Lower lobe of right lung (tissue), 2 donors: ENCODE data around the gene MIPOL1. TPM values are rescaled to one million over a fixed set of nuclear protein-coding genes. Genes with fewer than 3 reads are reported as not detected.
A peak's percentile ranks its signal among the peaks of the same experiment; 100 is the strongest.

Source experiments
- ATAC-seq, 2 donors: fragments of 200-7000 bp; cut with Tn5 transposase; one replicate each; pipeline ENCODE4 v1.9.1; 2020 to 2022; ENCODE audit warnings: mild to moderate bottlenecking in 2 of 2, moderate library complexity in 2 of 2
- DNase-seq: peaks from one replicate; pipeline ENCODE4 v3.0.0-alpha.2; 2020
- H3K27ac ChIP-seq: fragments of 200-600 bp; one replicate; pipeline ENCODE4 v1.8.0; 2022
- H3K27me3 ChIP-seq: fragments of 200-600 bp; one replicate; pipeline ENCODE4 v1.8.0; 2022; ENCODE audit warnings: low read depth
- H3K36me3 ChIP-seq: fragments of 200-600 bp; one replicate; pipeline ENCODE4 v1.8.0; 2022; ENCODE audit warnings: mild to moderate bottlenecking
- H3K4me1 ChIP-seq: fragments of 200-600 bp; one replicate; pipeline ENCODE4 v1.8.0; 2022
- H3K4me3 ChIP-seq: fragments of 200-600 bp; one replicate; pipeline ENCODE4 v1.8.0; 2022; ENCODE audit warnings: mild to moderate bottlenecking
- H3K9me3 ChIP-seq: fragments of 200-600 bp; one replicate; pipeline ENCODE4 v1.8.0; 2022
- CTCF ChIP-seq: fragments of 200-600 bp; IDR thresholded peaks from one replicate; pipeline ENCODE4 v1.8.0; 2022; ENCODE audit warnings: antibody characterized with exemption, mild to moderate bottlenecking
- intact Hi-C: fragments of 100-400 bp; cut with DNase I; formaldehyde crosslinking; loops from one replicate; pipeline ENCODE4 v1.11.0; 2022
- total RNA-seq: library from RNA; stranded (reverse); fragmentation: NEBNext Ultra II Directional; extraction: Animal tissue kit (Norgen Biotek cat#: 25700); gene quantifications from one replicate; pipeline ENCODE4 v1.2.1, GENCODE V29; 2021
- donor health status: DM: no; HTN: yes; CAD: no; lungs with severe emphysema.

Gene MIPOL1
- total RNA-seq, 1 donor from 2014 or later = 12.1 TPM

- Histone ChIP-seq H3K36me3 (no peaks in the 10 kb centered on the region), H3K4me1 (peaks cover 19% of the 10 kb centered on the region), H3K27ac (peak overlapping the region; percentile 82), H3K27me3 (peaks cover 92% of the 10 kb centered on the region), H3K9me3 (no peaks in the 10 kb centered on the region), H3K4me3 (peak overlapping the region; percentile 60)
- ATAC-seq (peak; percentile 0 to 1), DNase-seq (no peak)
- no peak for TF ChIP-seq CTCF
- intact Hi-C loops = loop anchor here (5.0 kb wide), 1 partner anchor 345 kb away; no protein-coding TSS in a partner anchor
Measured at GRCh38 chr14:37591941-37592481, 394.3 kb downstream of the MIPOL1 start.

- peak overlapping the region; percentile 60 for H3K4me3 ChIP-seq
- intact Hi-C loops = loop anchor here (5.0 kb wide), 1 partner anchor 345 kb away; no protein-coding TSS in a partner anchor
- TF ChIP-seq CTCF = no peak
- ATAC-seq (peak in 1 of 2 donors; percentile 0), DNase-seq (no peak)
- H3K9me3 ChIP-seq = no peaks in the 10 kb centered on the region
- H3K36me3 ChIP-seq = no peaks in the 10 kb centered on the region
- H3K4me1 ChIP-seq = peaks cover 22% of the 10 kb centered on the region
- H3K27me3 ChIP-seq = peaks cover 92% of the 10 kb centered on the region
- peak overlapping the region; percentile 82 for H3K27ac ChIP-seq
Measured at GRCh38 chr14:37592482-37593408, 395.0 kb downstream of the MIPOL1 start.

GRCh38 chr14:37593511-37594237 lies 395.9 kb downstream of the MIPOL1 start:
- Histone ChIP-seq H3K4me1 (peaks cover 24% of the 10 kb centered on the region), H3K4me3 (peak overlapping the region; percentile 60), H3K27ac (peak overlapping the region; percentile 82), H3K36me3 (no peaks in the 10 kb centered on the region), H3K9me3 (no peaks in the 10 kb centered on the region), H3K27me3 (peaks cover 92% of the 10 kb centered on the region)
- intact Hi-C loops = loop anchor here (5.0 kb wide), 1 partner anchor 346 kb away; no protein-coding TSS in a partner anchor
- DNase-seq (no peak), ATAC-seq (no peak)
- TF ChIP-seq CTCF = no peak

GRCh38 chr14:37594238-37594970 lies 396.7 kb downstream of the MIPOL1 start:
- Histone ChIP-seq H3K9me3 (no peaks in the 10 kb centered on the region), H3K4me3 (peak overlapping the region; percentile 60), H3K36me3 (no peaks in the 10 kb centered on the region), H3K4me1 (peaks cover 28% of the 10 kb centered on the region), H3K27ac (peak overlapping the region; percentile 82), H3K27me3 (peaks cover 92% of the 10 kb centered on the region)
- peak; percentile 76 for DNase-seq
- intact Hi-C loops = loop anchor here (5.0 kb wide), 1 partner anchor 347 kb away; no protein-coding TSS in a partner anchor
- peak; percentile 68 for TF ChIP-seq CTCF
- ATAC-seq = peak; percentile 16 to 47
